GM23338 (cell line): ENCODE measurements around the gene DDI2.

Experiments used
- CTCF ChIP-seq, 2 experiments: fragments of 200-600 bp in 1 of 2; sonication (generic) in 1 of 2; conservative IDR thresholded peaks; 2 replicates each; pipeline versions ENCODE4 v1.5.1 to v1.6.1; 2016 to 2017; ENCODE audit warnings: antibody characterized with exemption in 2 of 2, low read depth in 2 of 2, mild to moderate bottlenecking in 2 of 2, moderate library complexity in 1 of 2
- EZH2 ChIP-seq: fragments of 200-600 bp; sonication (generic); IDR thresholded peaks from one replicate; pipeline ENCODE4 v1.8.0; 2017; ENCODE audit warnings: antibody characterized with exemption, mild to moderate bottlenecking, low read depth; ENCODE audit not compliant: unreplicated experiment
- ZNF114 ChIP-seq: fragments of 250-450 bp; sonication (Bioruptor Pico); IDR thresholded peaks from 2 replicates; pipeline ENCODE4 v1.5.0; 2020; ENCODE audit warnings: mild to moderate bottlenecking, moderate library complexity
- ZNF331 ChIP-seq: fragments of 250-450 bp; sonication (Bioruptor Pico); IDR thresholded peaks from 2 replicates; pipeline ENCODE4 v1.5.0; 2020; ENCODE audit warnings: low read depth, mild to moderate bottlenecking, moderate library complexity
- TF ChIP-seq, protein P1 (sequence below): IDR thresholded peaks from one replicate; pipeline ENCODE4 v1.6.1; 2018; ENCODE audit warnings: antibody characterized with exemption; ENCODE audit not compliant: unreplicated experiment

DNA sequence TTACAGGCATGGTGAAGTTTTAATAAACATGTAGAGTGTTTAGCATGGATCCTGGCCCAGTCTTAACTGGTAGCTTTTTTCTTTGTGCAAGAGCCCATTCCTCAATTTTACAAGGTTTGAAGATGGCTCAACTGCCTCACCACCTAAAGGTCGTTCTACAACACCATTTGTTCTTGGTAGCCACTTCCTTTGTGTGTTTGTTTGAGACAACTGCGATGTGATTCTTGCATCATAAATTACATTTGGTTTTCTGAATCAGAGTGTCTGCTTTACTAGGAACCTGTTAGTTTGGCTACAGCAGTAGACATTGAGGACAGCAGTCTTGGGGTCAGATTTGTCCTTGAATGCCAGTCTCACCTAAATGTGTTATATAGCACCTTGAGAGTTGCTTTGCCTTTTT is 70.2 kb downstream of the DDI2 start:
- TF ChIP-seq ZNF114 (CRISPR knock-in tag) (no peak), CTCF (conservative IDR thresholded peaks at IDR 0.05; ENCODE audit: low read depth in 2 of 2) (no peak), EZH2 (no peak), ZNF331 (CRISPR knock-in tag) (no peak)
- TF ChIP-seq, protein P1, sequence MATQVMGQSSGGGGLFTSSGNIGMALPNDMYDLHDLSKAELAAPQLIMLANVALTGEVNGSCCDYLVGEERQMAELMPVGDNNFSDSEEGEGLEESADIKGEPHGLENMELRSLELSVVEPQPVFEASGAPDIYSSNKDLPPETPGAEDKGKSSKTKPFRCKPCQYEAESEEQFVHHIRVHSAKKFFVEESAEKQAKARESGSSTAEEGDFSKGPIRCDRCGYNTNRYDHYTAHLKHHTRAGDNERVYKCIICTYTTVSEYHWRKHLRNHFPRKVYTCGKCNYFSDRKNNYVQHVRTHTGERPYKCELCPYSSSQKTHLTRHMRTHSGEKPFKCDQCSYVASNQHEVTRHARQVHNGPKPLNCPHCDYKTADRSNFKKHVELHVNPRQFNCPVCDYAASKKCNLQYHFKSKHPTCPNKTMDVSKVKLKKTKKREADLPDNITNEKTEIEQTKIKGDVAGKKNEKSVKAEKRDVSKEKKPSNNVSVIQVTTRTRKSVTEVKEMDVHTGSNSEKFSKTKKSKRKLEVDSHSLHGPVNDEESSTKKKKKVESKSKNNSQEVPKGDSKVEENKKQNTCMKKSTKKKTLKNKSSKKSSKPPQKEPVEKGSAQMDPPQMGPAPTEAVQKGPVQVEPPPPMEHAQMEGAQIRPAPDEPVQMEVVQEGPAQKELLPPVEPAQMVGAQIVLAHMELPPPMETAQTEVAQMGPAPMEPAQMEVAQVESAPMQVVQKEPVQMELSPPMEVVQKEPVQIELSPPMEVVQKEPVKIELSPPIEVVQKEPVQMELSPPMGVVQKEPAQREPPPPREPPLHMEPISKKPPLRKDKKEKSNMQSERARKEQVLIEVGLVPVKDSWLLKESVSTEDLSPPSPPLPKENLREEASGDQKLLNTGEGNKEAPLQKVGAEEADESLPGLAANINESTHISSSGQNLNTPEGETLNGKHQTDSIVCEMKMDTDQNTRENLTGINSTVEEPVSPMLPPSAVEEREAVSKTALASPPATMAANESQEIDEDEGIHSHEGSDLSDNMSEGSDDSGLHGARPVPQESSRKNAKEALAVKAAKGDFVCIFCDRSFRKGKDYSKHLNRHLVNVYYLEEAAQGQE = no peak
